ENCODE data around the gene FAM168A. TPM values are rescaled to one million over a fixed set of nuclear protein-coding genes. Genes with fewer than 3 reads are reported as not detected.

Gene FAM168A
- total RNA-seq, 2 experiments from 2014 or later, result 10.1 to 23.7 TPM

DNA sequence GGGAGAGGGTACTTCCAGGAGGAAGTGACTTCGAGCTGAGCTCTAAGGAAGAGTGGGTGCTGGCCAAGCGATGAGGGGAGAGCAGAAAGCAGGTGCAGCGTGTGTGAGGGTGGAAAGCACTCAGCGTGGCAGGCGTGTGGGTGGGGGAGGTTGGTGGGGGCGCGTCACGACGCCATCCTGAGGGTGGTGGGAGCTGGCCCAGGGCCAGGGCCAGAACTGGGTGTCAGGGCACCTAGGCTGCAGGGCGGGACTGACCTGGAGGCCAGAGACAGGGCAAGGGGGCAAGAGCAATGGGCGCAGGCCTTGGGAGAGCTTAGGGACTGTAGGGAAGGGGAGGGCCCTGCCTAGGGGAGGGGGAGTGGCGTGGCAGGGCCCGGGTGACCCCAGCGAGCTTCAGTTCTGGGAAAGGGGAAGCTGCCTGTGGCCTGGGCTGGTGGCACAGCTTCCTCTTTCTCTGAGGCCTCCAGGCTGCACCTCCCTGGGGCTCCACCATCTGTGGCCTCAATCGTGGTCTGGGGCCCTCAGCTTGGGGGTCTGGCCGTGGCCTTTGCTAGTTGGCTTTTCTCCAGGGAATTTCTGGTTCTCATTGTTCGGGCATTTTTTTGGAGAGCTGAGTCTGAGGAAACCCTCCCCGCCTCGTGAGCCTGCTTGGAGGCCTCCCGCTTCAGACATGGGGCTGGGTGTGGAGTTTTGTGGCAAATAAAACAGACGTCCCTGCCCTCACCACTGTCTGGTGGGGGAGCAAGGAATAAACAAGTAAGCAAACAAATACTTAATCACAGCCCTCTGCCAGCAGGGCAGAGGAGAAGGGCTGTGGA is 212.8 kb downstream of the FAM168A start:
- Histone ChIP-seq H2AFZ (ENCODE audit: low read length) (no peak overlapping the region), H3K4me1 (ENCODE audit: insufficient read depth, low read length, poor library complexity, severe bottlenecking) (peaks cover 99% of the 10 kb centered on the region), H3K4me3 (ENCODE audit: low read depth, low read length, poor library complexity, severe bottlenecking) (peak overlapping the region; percentile 52), H3K9me3 (ENCODE audit: low read length) (no peaks in the 10 kb centered on the region), H3K36me3 (ENCODE audit: insufficient read depth, low read length) (peaks cover 14% of the 10 kb centered on the region; the same call in 1 of the 2 replicates), H4K20me1 (ENCODE audit: insufficient read depth, low read length) (no peaks in the 10 kb centered on the region; the same call in 1 of the 2 replicates), H3K27ac (ENCODE audit: low read depth, low read length, poor library complexity, severe bottlenecking) (peak overlapping the region; percentile 79), H3K79me2 (ENCODE audit: insufficient read depth, low read depth, low read length) (peaks cover 61% of the 10 kb centered on the region), H3K4me2 (ENCODE audit: low read length) (peak overlapping the region; percentile 87), H3K9me2 (ENCODE audit: insufficient read depth, low read length) (no peaks in the 10 kb centered on the region)
- no TSS peak for BruUV-seq (replicated peaks)
- DNase-seq (ENCODE audit: low spot score), result peak; percentile 89
- ChIA-PET CTCF (ENCODE audit: unreplicated experiment) (interaction anchor here (0.6 to 1.4 kb wide), 6 partner anchors 8 to 49 kb away, joined by 3 to 4 read pairs (median 4); no protein-coding TSS in a partner anchor), POLR2A (interaction anchor here (0.6 to 1.4 kb wide), 4 partner anchors 13 to 216 kb away, joined by 3 to 7 read pairs (median 3); no protein-coding TSS in a partner anchor)
- TF ChIP-seq, protein P1, sequence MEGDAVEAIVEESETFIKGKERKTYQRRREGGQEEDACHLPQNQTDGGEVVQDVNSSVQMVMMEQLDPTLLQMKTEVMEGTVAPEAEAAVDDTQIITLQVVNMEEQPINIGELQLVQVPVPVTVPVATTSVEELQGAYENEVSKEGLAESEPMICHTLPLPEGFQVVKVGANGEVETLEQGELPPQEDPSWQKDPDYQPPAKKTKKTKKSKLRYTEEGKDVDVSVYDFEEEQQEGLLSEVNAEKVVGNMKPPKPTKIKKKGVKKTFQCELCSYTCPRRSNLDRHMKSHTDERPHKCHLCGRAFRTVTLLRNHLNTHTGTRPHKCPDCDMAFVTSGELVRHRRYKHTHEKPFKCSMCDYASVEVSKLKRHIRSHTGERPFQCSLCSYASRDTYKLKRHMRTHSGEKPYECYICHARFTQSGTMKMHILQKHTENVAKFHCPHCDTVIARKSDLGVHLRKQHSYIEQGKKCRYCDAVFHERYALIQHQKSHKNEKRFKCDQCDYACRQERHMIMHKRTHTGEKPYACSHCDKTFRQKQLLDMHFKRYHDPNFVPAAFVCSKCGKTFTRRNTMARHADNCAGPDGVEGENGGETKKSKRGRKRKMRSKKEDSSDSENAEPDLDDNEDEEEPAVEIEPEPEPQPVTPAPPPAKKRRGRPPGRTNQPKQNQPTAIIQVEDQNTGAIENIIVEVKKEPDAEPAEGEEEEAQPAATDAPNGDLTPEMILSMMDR (conservative IDR thresholded peaks at IDR 0.05; ENCODE audit: low read length), result no peak
- no peak for TF ChIP-seq EZH2phosphoT487 (IDR thresholded peaks at IDR 0.05; ENCODE audit: borderline replicate concordance, low read depth, low read length)
- intact Hi-C loops (cut with micrococcal nuclease; ENCODE audit: unreplicated experiment), result loop anchor here (1.0 kb wide), 1 partner anchor 9 kb away; the partner anchor contains the start of gene RELT

- TF ChIP-seq, protein P1 (conservative IDR thresholded peaks at IDR 0.05; ENCODE audit: low read length), result no peak
- TF ChIP-seq EZH2phosphoT487 (IDR thresholded peaks at IDR 0.05; ENCODE audit: borderline replicate concordance, low read depth, low read length), result no peak
- H3K9me3 ChIP-seq (ENCODE audit: low read length), result no peaks in the 10 kb centered on the region
- CTCF ChIA-PET (ENCODE audit: unreplicated experiment), result interaction anchor here (0.8 to 1.7 kb wide), 5 partner anchors 9 to 49 kb away, joined by 3 to 5 read pairs (median 4); no protein-coding TSS in a partner anchor
- H3K27ac ChIP-seq (ENCODE audit: low read depth, low read length, poor library complexity, severe bottlenecking), result peak overlapping the region; percentile 79
- H4K20me1 ChIP-seq (ENCODE audit: insufficient read depth, low read length), result peaks cover under 1% of the 10 kb centered on the region; the same call in 1 of the 2 replicates
- H3K9me2 ChIP-seq (ENCODE audit: insufficient read depth, low read length), result no peaks in the 10 kb centered on the region
- BruUV-seq (replicated peaks), result no TSS peak
- H3K4me3 ChIP-seq (ENCODE audit: low read depth, low read length, poor library complexity, severe bottlenecking), result peak overlapping the region; percentile 52
- POLR2A ChIA-PET, result interaction anchor here (0.6 to 1.4 kb wide), 4 partner anchors 12 to 216 kb away, joined by 3 to 7 read pairs (median 3); no protein-coding TSS in a partner anchor
- peaks cover 67% of the 10 kb centered on the region for H3K79me2 ChIP-seq (ENCODE audit: insufficient read depth, low read depth, low read length)
- peak overlapping the region; percentile 87 for H3K4me2 ChIP-seq (ENCODE audit: low read length)
- DNase-seq (ENCODE audit: low spot score), result no peak
- H3K4me1 ChIP-seq (ENCODE audit: insufficient read depth, low read length, poor library complexity, severe bottlenecking), result peaks cover 99% of the 10 kb centered on the region
- no peak overlapping the region for H2AFZ ChIP-seq (ENCODE audit: low read length)
- intact Hi-C loops (cut with micrococcal nuclease; ENCODE audit: unreplicated experiment), result no loop called here
- H3K36me3 ChIP-seq (ENCODE audit: insufficient read depth, low read length), result peaks cover 12% of the 10 kb centered on the region; the same call in 1 of the 2 replicates
Measured at GRCh38 chr11:73384531-73384871, 213.4 kb downstream of the FAM168A start.
